GM21360 (cell line): ENCODE measurements around the gene LRP1B.

Experiments
- ATAC-seq: cut with Tn5 transposase; IDR thresholded peaks from one replicate; pipeline ENCODE4 v1.9.1; 2021; ENCODE audit warnings: mild to moderate bottlenecking, moderate library complexity; ENCODE audit not compliant: unreplicated experiment

LRP1B gene

DNA sequence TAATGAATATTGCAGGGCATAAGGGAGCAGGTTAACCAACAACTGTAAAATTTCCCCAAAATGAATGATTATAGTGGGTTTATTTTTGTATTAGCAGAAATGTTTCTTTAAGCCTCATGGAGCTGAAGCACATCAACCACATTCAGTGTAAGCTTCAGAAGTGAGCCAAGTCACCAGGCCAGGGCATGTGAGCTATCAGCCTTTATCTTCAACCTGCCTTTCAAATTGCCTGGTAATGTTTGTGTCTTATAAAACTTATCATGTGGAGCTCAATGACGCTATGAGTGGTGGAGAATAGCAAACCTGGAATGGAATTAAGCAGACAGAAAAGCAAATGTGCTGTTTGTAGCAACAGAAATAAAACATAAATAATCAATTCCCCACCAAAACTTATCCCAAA, 1068.4 kb downstream of the LRP1B start:
- ATAC-seq, result no peak

DNA sequence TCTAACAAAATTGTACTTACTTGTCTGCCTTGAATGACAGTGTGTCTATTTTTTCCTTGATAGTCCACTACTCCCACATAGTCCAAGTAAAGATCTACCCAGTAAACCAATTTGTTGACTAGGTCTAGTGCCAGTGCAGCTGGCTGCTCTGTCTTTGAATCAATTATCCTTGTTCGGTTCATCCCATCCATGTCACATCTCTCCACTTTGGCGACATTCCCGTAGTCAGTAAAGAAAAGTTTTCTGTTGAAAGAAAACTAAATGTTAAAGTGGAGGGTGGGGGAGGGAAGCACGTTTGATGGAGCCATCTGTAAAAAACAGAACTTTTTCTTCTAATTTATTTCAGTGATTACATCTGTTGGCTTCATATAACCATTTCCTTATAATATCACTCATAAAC, 1068.8 kb downstream of the LRP1B start:
- ATAC-seq, result no peak

DNA sequence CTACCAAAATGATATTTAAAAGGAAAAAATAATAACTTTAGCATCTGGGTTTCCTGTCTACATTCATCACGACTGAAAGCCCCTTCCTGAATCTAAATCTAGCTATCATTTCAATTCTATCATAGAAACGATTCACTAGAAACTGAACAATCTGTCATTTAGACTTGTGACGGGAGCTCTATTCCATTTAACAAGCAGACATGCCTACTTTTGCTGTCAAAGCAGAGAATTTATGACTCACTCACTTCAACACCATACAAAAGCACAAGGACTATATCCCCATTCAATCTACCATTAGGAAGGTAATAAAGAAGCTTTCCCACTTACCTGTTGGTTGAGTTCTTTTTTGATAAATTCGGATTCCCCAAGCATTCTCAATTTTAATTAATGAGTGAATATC, 1072.3 kb downstream of the LRP1B start:
- no peak for ATAC-seq

GRCh38 chr2:141055531-141055930, 1075.3 kb downstream of the LRP1B start:
- no peak for ATAC-seq

- ATAC-seq, result no peak
These were observed 1081.9 kb downstream of the LRP1B start for GRCh38 chr2:141048951-141049350.

DNA sequence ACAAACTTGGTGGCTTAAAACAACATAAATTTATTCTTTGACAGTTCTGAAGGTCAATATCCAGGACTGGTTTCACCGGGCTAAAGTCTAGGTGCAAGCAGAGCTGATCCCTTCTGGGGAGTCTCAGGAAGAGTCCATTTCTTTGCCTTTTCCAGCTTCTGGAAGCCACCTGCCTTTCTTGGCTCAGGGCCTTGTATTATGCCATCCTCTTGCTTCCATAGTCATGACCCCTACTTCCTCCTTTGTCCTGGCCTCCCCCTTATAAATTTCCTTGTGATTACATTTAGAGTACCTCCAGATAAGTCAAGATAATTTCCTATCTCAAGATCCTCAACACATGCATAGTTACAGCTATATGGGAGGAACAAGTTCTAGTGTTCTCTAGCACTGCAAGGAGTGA, 1089.5 kb downstream of the LRP1B start:
- no peak for ATAC-seq

DNA sequence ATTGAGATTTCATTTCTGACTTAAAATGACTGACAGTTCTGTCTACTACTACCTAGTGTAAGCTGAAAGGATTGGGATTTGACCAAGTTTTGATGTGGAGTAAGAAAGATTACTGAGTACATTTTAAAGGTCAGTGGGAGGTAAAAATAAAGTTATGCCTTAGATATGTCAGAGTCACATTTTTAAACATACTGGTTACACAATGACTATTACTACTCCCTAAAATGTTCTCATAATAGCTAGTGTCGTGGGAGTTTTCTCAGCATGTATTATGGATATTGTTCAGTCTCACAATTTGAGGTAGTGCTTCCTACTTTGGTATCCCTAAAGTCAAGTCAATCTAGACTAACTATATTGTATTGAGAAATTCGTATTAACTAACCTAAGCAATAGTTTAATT, 1092.5 kb downstream of the LRP1B start:
- ATAC-seq, result no peak

DNA sequence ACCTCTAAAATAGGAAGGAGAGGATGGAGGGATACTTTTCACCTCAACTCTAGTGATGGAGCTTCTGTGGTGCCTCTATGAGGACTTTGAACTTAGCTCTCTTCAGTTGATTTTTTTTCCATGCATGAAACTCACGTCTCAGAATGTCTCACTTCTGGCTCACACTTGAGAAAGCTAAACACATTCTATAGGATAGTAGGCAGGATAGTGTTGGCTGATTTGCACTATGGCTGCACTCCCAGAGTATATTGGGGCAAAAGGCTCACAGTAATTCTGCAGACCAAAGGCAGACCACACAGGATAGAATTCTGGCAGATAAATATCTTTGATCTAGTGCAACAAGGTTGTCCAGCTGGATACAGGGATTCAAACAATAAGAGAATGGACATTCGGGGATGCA, 1093.5 kb downstream of the LRP1B start:
- ATAC-seq, result no peak

DNA sequence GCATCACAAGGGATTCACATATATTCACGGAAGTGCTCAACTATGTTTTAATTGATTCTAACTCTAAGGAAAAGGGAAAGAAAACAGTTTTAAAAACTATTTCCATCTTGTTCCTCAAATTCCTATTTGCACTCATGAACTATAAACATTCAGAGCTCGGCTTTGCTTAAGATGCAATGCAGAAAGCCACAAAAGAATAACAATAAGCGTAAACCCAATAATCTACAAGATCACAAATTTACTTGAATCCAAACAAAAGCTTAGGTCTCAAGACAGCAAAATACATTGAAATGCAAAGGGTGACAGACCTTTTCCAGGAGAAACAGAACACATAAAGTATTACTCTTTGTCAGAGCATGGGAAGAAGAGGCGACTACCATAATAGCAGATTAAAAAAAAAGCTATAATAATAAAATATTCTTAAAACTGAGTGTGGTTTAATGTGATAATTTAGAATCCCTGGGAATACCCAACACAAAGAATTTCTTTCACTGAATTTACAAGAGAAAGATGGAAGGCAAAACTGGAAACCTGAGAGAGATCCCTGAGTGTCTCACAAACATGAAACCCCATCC, 1094.9 kb downstream of the LRP1B start:
- no peak for ATAC-seq

- ATAC-seq, result no peak
These were observed 1101.3 kb downstream of the LRP1B start for GRCh38 chr2:141029428-141030078.

GRCh38 chr2:141027221-141027620, 1103.6 kb downstream of the LRP1B start:
- ATAC-seq, result no peak

DNA sequence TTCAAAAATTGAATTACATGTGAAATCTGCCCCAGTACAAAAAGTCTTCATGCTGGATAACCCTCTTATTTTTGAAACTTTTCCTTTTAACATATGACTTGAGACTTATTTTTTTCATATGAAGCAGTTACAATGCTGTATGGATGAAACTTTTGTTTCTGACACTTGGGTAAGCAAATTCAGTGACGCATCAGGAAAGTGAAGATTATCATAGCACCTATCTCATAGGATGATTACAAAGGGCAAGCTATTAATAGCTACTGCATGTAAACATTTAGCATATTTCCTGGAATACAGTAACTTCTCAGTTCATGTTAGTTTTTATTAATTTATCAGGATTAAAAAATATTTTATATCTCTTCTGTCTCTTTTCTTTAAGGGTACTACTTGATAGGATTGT, 1109.2 kb downstream of the LRP1B start:
- ATAC-seq, result no peak

DNA sequence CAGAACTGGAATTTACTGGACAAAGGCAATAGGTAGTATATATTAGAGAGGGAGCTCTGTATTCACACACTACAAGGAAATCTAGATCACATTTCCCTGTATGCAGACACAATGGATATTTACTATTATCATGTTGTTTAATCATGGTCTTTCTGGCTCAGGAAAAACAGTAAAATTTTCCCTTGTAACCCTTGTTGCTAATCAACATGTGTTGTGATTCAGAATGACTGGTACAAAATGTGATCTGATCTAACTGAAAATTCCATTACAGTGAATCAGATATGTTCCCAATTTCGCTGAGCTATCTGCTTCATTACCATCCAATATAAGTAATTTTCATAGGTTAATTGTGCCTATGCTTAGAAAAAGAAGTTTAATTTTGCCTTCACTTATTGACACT, 1109.7 kb downstream of the LRP1B start:
- ATAC-seq, result no peak

DNA sequence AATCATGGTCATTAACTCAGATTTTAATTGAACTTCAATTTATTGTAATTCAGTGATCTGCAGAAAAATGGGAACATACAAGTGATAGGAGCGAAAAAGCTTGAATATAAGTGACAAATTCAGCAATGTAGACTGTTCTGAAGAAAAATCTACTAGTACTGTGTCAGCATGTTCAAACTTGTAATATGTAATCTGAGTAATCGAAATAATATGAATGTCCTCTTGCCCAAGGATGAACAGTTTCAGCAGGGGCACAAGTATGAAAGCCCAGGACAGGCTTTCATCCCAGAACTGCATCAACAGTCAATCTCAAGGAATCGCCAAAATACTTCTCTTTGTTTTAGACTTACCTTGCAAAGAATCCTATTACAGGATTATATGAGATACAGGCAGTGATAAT, 1110.5 kb downstream of the LRP1B start:
- ATAC-seq, result no peak

- no peak for ATAC-seq
These were observed 1115.3 kb downstream of the LRP1B start for GRCh38 chr2:141015341-141016047.

- ATAC-seq, result no peak
These were observed 1126.7 kb downstream of the LRP1B start for GRCh38 chr2:141003967-141004657.

DNA sequence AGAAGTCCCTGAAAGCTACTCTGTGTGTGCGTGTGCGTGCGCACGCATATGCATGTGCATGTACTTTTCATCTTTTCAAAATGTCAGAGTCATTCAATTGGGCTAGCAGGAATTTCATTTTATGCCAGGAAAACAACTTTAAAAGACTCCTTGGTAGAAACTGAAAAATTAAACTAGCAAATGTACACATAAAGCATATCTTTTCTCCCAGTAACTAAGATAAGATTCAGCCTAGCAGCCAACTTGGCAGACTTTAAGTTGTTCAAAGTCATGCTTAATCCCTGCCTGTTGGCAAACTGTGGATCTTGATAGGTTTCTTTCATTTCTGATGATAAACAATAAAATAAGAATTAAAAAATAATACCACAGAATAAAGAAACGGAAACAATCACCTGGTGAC, 1129.1 kb downstream of the LRP1B start:
- no peak for ATAC-seq

- ATAC-seq, result no peak
These were observed 1132.2 kb downstream of the LRP1B start for GRCh38 chr2:140998577-140998976.

GRCh38 chr2:140998017-140998416, 1132.8 kb downstream of the LRP1B start:
- no peak for ATAC-seq

- no peak for ATAC-seq
These were observed 1136.0 kb downstream of the LRP1B start for GRCh38 chr2:140994856-140995255.

DNA sequence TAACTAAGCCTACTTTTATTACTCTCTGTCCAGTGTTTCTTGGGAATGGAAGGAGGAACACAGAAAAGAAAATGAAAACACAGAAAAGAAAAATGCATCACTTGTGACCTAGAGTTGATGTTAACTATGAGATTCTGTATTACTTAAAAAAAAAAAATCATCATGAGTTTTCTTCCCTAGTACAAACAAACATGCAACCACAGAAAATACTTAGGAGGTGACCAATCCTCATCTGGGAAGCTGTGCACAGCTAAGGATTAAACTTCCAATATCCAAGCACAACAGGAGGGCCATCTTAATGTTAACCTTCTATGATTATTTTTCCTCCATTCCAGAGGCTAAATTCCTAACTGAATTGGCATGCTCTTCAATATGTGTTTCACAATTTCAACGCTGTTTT, 1140.4 kb downstream of the LRP1B start:
- ATAC-seq, result no peak

DNA sequence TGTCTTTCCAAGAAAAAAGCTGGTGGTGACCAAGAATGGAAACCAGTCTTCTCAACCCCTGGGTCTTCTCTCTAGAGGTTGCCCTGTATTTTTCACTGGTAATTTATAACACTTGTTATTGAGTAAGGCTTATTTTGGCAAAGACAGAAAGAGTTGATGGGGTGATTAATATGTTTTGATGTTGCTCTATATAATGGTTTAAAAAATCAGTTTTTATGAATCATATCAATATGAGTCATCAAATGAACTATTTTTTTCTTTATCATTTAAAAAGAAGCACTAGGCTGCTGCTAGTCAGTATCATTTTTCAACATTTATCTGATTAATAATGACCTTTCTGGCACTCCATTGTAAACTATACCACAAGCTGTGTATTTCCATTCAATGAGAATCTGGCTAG, 1142.2 kb downstream of the LRP1B start:
- ATAC-seq, result no peak
